Colonic mucosa (tissue), 4 donors: ENCODE measurements around the gene PMEPA1. TPM values are rescaled to one million over a fixed set of nuclear protein-coding genes. Genes with fewer than 3 reads are reported as not detected.

ENCODE experiments used
- DNase-seq: peaks from one replicate; pipeline ENCODE4 v3.0.0-alpha.2; 2020
- H3K27ac ChIP-seq: fragments of 200-600 bp; one replicate; pipeline ENCODE4 v1.8.0; 2021
- H3K27me3 ChIP-seq: fragments of 200-600 bp; one replicate; pipeline ENCODE4 v1.8.0; 2021
- H3K36me3 ChIP-seq: fragments of 200-600 bp; one replicate; pipeline ENCODE4 v1.8.0; 2021
- H3K4me1 ChIP-seq: fragments of 200-600 bp; one replicate; pipeline ENCODE4 v1.8.0; 2021; ENCODE audit warnings: mild to moderate bottlenecking
- H3K4me3 ChIP-seq: fragments of 200-600 bp; one replicate; pipeline ENCODE4 v1.8.0; 2021
- H3K9ac ChIP-seq, 2 donors: one replicate each; pipeline ENCODE4 v1.7.0; 2013; ENCODE audit warnings: control low read depth in 2 of 2, low read depth in 2 of 2, low read length in 2 of 2
- H3K9me3 ChIP-seq: fragments of 200-600 bp; one replicate; pipeline ENCODE4 v1.8.0; 2021
- intact Hi-C: fragments of 100-400 bp; cut with DNase I; formaldehyde crosslinking; loops from one replicate; pipeline ENCODE4 v1.14.1; 2022
- total RNA-seq, 2 donors: library from RNA; stranded (reverse); fragmentation: NEBNext Ultra II Directional in 1 of 2; extraction: Animal tissue kit (Norgen Biotek cat#: 25700) in 1 of 2; gene quantifications; one replicate each; pipeline ENCODE4 v1.2.1, GENCODE V29; 2021
- TF ChIP-seq, protein P1 (sequence below): fragments of 200-600 bp; IDR thresholded peaks from one replicate; pipeline ENCODE4 v1.8.0; 2022; ENCODE audit warnings: antibody characterized with exemption, mild to moderate bottlenecking
- donor health status: healthy.
- donor health status: DM: no; HTN: no; CAD: no.
- donor health status: DM: no; HTN: no; CAD: no.

PMEPA1 gene
- total RNA-seq, 2 donors from 2014 or later = 13.0 to 26.1 TPM

DNA sequence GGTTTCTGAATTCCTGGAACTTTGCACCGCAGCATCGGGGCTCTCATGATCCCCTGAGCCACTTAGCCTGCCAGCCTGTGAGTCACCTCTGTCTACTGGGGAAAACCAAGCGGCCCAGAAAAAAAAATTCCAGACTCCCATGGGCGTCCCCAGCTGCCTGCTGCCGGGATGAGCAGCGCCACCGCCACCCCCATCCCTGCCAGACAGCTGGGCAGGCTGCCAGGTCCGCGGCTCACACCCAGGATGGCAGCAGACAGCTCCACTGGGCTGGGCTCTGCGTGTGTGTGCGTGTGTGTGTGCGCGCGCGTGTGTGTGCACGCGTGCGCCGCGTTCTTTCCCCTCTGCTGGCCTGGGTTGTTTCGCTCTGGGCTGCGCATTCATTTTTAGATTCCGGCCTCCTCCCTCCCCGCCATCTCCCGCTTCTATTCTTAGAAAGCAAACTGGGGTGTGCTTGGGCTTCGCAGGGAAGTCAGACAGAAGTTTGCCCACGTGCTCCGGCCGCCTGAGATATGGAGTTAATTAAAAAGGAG is 38.9 kb upstream of the PMEPA1 start:
- no peaks in the 10 kb centered on the region for H3K36me3 ChIP-seq
- no peak overlapping the region for H3K4me3 ChIP-seq
- intact Hi-C loops = no loop called here
- H3K4me1 ChIP-seq = peaks cover 4% of the 10 kb centered on the region
- DNase-seq = peak; percentile 81
- H3K27me3 ChIP-seq = no peaks in the 10 kb centered on the region
- peak overlapping the region; percentile 16 for H3K27ac ChIP-seq
- no peak overlapping the region for H3K9ac ChIP-seq
- H3K9me3 ChIP-seq = no peaks in the 10 kb centered on the region
- TF ChIP-seq, protein P1, sequence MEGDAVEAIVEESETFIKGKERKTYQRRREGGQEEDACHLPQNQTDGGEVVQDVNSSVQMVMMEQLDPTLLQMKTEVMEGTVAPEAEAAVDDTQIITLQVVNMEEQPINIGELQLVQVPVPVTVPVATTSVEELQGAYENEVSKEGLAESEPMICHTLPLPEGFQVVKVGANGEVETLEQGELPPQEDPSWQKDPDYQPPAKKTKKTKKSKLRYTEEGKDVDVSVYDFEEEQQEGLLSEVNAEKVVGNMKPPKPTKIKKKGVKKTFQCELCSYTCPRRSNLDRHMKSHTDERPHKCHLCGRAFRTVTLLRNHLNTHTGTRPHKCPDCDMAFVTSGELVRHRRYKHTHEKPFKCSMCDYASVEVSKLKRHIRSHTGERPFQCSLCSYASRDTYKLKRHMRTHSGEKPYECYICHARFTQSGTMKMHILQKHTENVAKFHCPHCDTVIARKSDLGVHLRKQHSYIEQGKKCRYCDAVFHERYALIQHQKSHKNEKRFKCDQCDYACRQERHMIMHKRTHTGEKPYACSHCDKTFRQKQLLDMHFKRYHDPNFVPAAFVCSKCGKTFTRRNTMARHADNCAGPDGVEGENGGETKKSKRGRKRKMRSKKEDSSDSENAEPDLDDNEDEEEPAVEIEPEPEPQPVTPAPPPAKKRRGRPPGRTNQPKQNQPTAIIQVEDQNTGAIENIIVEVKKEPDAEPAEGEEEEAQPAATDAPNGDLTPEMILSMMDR = no peak

DNA sequence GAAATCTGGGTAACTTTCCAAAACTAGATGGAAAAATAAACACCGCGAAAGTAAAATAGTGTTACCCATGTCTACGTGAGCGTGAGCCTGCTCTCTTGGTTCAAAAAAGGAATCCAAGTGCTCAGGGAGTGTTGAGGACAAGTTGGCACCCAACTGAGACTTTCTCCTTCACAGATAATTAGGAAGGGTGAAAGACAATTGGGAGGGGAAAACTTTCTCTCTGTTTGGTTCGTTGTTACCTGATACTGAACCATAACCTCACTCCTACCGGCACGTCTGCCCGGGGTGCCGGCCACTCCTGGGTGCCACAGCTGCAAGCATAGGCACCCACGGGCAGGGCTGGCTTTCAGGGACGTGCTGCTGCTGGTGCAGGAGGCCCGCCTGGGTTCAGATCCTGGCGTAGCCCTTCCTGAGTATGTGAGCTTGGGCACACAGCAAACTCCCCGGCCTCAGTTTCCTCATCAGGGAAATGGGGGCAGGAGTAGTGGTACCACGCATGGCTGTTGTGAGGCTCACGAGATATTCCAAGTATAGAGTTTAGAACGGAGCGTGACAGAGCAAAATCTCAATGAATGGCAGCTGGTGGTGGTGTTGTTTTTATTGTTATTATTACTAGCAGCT is 38.2 kb upstream of the PMEPA1 start:
- no peak overlapping the region for H3K9ac ChIP-seq
- no peak for DNase-seq
- TF ChIP-seq, protein P1 = no peak
- intact Hi-C loops = no loop called here
- peaks cover 4% of the 10 kb centered on the region for H3K4me1 ChIP-seq
- no peaks in the 10 kb centered on the region for H3K9me3 ChIP-seq
- H3K27me3 ChIP-seq = no peaks in the 10 kb centered on the region
- H3K36me3 ChIP-seq = no peaks in the 10 kb centered on the region
- H3K4me3 ChIP-seq = no peak overlapping the region
- no peak overlapping the region for H3K27ac ChIP-seq

DNA sequence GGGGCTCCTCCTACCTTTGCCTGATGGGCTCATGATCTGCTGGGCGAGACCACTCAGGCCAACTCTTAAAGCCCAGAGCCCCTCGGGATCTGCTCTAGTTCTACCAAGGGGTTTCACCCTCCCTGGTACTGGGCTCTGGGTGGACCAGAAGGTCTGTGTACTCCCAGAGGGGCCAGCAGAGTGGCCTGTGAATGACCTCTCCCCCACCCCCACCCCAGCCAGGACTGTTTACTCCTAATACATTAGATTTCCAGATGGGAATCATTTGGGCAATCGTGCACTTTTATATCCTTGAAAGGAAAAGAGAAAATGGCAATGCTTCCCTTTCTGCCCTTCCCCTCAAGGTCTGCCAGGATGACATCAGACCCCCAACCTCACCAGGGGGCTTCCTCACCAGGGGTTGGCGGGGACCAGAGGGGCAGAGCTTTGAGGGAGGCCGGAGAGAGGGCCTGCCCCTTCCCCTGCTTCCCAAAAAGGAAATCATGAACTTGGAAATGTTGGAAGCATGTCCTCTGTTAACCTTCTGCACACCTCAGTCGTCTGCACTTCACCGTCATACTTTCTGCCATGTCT is 37.1 kb upstream of the PMEPA1 start:
- Histone ChIP-seq H3K4me3 (no peak overlapping the region), H3K36me3 (no peaks in the 10 kb centered on the region), H3K9me3 (no peaks in the 10 kb centered on the region), H3K9ac (no peak overlapping the region), H3K27ac (no peak overlapping the region), H3K27me3 (no peaks in the 10 kb centered on the region), H3K4me1 (peaks cover 4% of the 10 kb centered on the region)
- no peak for DNase-seq
- TF ChIP-seq, protein P1 = no peak
- intact Hi-C loops = no loop called here

DNA sequence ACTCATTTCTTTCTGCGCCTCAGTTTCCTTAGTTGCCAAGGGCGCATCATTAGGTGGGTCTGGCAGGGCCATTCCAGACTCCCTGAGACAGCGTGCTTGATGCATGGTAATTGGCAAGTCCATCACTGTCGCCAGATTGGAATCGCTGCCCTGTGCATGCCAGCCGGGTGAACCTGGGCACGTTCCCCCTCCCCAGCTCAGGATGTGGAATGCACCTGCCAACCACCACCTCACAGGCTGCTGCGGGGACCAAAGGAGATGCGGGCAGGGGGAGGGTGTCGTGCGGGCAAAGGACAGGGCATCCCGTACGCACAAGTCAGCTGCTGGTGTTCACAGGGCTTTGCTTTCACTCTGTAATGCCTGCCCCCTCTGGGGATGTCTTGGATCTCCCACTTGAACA is 36.4 kb upstream of the PMEPA1 start:
- Histone ChIP-seq H3K36me3 (no peaks in the 10 kb centered on the region), H3K27ac (no peak overlapping the region), H3K9me3 (no peaks in the 10 kb centered on the region), H3K9ac (no peak overlapping the region), H3K4me3 (no peak overlapping the region), H3K4me1 (peaks cover 4% of the 10 kb centered on the region), H3K27me3 (no peaks in the 10 kb centered on the region)
- TF ChIP-seq, protein P1 = no peak
- DNase-seq = no peak
- intact Hi-C loops = no loop called here

DNA sequence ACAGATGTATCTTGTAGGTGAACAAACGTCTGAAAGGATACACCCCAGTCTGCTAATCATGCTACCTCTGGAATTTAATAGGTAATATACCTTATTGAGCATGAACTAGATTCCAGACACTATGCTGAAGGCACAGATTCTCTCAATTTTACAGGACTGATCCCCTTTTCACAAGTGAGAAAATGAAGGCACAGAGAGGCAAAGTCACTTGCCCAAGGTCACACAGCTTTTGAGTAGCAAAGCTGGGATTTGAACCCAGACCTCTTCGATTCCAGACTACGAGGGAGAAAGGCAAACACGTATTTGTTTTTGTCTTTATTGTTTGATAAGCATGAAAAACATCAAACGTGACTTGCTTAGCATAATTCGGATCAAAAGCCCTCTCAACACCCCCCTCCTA is 34.4 kb upstream of the PMEPA1 start:
- Histone ChIP-seq H3K9ac (no peak overlapping the region), H3K4me1 (peaks cover 4% of the 10 kb centered on the region), H3K4me3 (no peak overlapping the region), H3K36me3 (no peaks in the 10 kb centered on the region), H3K27me3 (no peaks in the 10 kb centered on the region), H3K9me3 (no peaks in the 10 kb centered on the region), H3K27ac (no peak overlapping the region)
- TF ChIP-seq, protein P1 = no peak
- DNase-seq = no peak
- intact Hi-C loops = no loop called here
